Lung (tissue), 12 donors: ENCODE data around the gene CDH4. TPM values are rescaled to one million over a fixed set of nuclear protein-coding genes. Genes with fewer than 3 reads are reported as not detected.

Experiments
- ATAC-seq: fragments of 200-7000 bp; cut with Tn5 transposase; one replicate; pipeline ENCODE4 v1.9.1; 2020; ENCODE audit warnings: moderate number of reproducible peaks; ENCODE audit not compliant: insufficient read depth, low FRiP score
- DNase-seq, 3 donors: peaks; one replicate each; pipeline ENCODE4 v3.0.0-alpha.2; 2013 to 2017
- H3K27ac ChIP-seq, 2 donors: one replicate each; pipeline ENCODE4 v1.5.1; 2013; ENCODE audit warnings: mild to moderate bottlenecking in 2 of 2, moderate library complexity in 2 of 2, control low read depth in 1 of 2, inconsistent platforms in 1 of 2, low read depth in 1 of 2, low read length in 1 of 2
- H3K27me3 ChIP-seq, 3 donors: one replicate each; pipeline ENCODE4 v1.5.1; 2013; ENCODE audit warnings: low read length in 2 of 3; ENCODE audit not compliant: control insufficient read depth in 3 of 3, insufficient read depth in 3 of 3
- H3K36me3 ChIP-seq, 4 donors: one replicate each; pipeline ENCODE4 v1.5.1; 2013; ENCODE audit warnings: low read length in 4 of 4, mild to moderate bottlenecking in 1 of 4, moderate library complexity in 1 of 4; ENCODE audit not compliant: control insufficient read depth in 4 of 4, insufficient read depth in 4 of 4
- H3K4me1 ChIP-seq, 5 donors: one replicate each; pipeline ENCODE4 v1.5.1; 2013; ENCODE audit warnings: low read length in 5 of 5, mild to moderate bottlenecking in 2 of 5, moderate library complexity in 1 of 5; ENCODE audit not compliant: control insufficient read depth in 5 of 5, insufficient read depth in 5 of 5
- H3K4me3 ChIP-seq: one replicate; pipeline ENCODE4 v1.5.1; 2013; ENCODE audit warnings: mild to moderate bottlenecking, control low read depth, moderate library complexity
- H3K9ac ChIP-seq, 2 donors: one replicate each; pipeline ENCODE4 v1.5.1; 2013; ENCODE audit warnings: low read length in 2 of 2, control low read depth in 1 of 2; ENCODE audit not compliant: insufficient read depth in 1 of 2
- H3K9me3 ChIP-seq, 4 donors: one replicate each; pipeline ENCODE4 v1.5.1; 2013; ENCODE audit warnings: low read length in 3 of 4, mild to moderate bottlenecking in 1 of 4, moderate library complexity in 1 of 4; ENCODE audit not compliant: control insufficient read depth in 4 of 4, insufficient read depth in 3 of 4
- WGBS, 2 donors: extraction: QIAGEN DNeasy Blood & Tissue Kit; methylation state at CpG; one replicate each; pipeline ENCODE4 v1.1.7; 2013; 5-methylcytosine and 5-hydroxymethylcytosine counted together
- polyA plus RNA-seq, 2 donors: library from polyadenylated mRNA; stranded (reverse); fragments of 200-250 nt; gene quantifications; one replicate each; pipeline ENCODE4 v1.2.1, GENCODE V29; 2013
- total RNA-seq, 2 donors: library from RNA; depleted of rRNA in 1 of 2; stranded (reverse); fragments of >200 nt in 1 of 2; gene quantifications; one replicate each; pipeline ENCODE4 v1.2.1, GENCODE V29; 2014 to 2021
- TF ChIP-seq, protein P1 (sequence below): IDR thresholded peaks from 2 replicates; pipeline ENCODE4 v1.5.1; 2012; ENCODE audit warnings: mild to moderate bottlenecking; ENCODE audit errors: control extremely low read depth, extremely low read depth
- donor health status: control.
- donor health status: control.
- donor health status: Bipolar disorder and iron deficiency.
- donor health status: healthy.
- donor health status: DM: yes; HTN: yes; CAD: no.

The CDH4 gene
- total and polyA plus RNA-seq, 4 donors, result 0.10 to 2.1 (median 0.34) TPM

DNA sequence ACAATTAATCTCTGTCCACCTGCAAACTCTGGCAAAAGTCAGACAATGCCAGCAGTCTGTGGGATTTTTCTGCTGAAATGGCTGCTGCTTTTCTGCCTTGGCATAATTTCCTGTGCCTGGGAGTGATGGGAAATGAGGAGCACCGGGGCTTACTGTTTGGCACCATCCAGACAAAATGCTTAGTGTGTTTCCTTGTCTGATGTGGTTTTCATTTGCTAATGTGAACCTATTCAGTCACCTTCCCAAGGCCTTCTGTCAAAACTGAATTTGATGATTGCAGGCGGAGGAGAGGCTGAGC, 56.4 kb downstream of the CDH4 start:
- Histone ChIP-seq H3K4me3 (no peak overlapping the region), H3K27ac (no peak overlapping the region), H3K9ac (no peak overlapping the region), H3K4me1 (no peaks in the 10 kb centered on the region), H3K9me3 (peaks cover 0 to 6% (median 0%) of the 10 kb centered on the region in 4 donors), H3K27me3 (peaks cover 0 to 5% (median 2%) of the 10 kb centered on the region in 3 donors), H3K36me3 (peaks cover 0 to 2% (median 0%) of the 10 kb centered on the region in 4 donors)
- WGBS, 2 donors, result 42 to 60% methylated on average over 2 of the region's 2 CpGs
- TF ChIP-seq, protein P1, sequence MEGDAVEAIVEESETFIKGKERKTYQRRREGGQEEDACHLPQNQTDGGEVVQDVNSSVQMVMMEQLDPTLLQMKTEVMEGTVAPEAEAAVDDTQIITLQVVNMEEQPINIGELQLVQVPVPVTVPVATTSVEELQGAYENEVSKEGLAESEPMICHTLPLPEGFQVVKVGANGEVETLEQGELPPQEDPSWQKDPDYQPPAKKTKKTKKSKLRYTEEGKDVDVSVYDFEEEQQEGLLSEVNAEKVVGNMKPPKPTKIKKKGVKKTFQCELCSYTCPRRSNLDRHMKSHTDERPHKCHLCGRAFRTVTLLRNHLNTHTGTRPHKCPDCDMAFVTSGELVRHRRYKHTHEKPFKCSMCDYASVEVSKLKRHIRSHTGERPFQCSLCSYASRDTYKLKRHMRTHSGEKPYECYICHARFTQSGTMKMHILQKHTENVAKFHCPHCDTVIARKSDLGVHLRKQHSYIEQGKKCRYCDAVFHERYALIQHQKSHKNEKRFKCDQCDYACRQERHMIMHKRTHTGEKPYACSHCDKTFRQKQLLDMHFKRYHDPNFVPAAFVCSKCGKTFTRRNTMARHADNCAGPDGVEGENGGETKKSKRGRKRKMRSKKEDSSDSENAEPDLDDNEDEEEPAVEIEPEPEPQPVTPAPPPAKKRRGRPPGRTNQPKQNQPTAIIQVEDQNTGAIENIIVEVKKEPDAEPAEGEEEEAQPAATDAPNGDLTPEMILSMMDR, result no peak
- ATAC-seq (no peak), DNase-seq (no peak)

DNA sequence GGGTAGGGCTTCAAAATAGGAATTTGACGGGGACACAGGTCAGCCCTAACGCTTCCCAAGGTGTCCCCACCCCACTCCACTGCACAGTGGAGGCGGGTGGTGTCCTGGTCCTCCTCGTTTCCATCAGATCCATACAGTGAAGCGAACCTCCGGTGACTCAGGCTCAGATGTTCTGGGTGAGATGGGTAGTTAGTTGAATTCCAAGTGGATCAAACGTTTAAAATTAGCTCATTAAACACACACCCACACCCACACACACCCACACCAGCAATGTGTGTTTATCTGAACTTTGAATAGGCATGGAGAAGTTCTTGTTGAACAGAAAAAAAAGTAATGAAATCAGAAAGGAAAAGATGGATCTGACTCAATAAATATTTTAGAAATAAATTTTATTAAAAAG, 58.9 kb downstream of the CDH4 start:
- H3K9ac ChIP-seq, result no peak overlapping the region
- H3K27ac ChIP-seq, result no peak overlapping the region
- peaks cover 0 to 3% (median 0%) of the 10 kb centered on the region in 4 donors for H3K9me3 ChIP-seq
- 68 to 83% methylated on average over 7 of the region's 7 CpGs for WGBS, 2 donors
- TF ChIP-seq, protein P1, result no peak
- H3K27me3 ChIP-seq, result peaks cover 0 to 8% (median 2%) of the 10 kb centered on the region in 3 donors
- H3K36me3 ChIP-seq, result no peaks in the 10 kb centered on the region
- DNase-seq (no peak), ATAC-seq (no peak)
- H3K4me1 ChIP-seq, result no peaks in the 10 kb centered on the region
- no peak overlapping the region for H3K4me3 ChIP-seq

DNA sequence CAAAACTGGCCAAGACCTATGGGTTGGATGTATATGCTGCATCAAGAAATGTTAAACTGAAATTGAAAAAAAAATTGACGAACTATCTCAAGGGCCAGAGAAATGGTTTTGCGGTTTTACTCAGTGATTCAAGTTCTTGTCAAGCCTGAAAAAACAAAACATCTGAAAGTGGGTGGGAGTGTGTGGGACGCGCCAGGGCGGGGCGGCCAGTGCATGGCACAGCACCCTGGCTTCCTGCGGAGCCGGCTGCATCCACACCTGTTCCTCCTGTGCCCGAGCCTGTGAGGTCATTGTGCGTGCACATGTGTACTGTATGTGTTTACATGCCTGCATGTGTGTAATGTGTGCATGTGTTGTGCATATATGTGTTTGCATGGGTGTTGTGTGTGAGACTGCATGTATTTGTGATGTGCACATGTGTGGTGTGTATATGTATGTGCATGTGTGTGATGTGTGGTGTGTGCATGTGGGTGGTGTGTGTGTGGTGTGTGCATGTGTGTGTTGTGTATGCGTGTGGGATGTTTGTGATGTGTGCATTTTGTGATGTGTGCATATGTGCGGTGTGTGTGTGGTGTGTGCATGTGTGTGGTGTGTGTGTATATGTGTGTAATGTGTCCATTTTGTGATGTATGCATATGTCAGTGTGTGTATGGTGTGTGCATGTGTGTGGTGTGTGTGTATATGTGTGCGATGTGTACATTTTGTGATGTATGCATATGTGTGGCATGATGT, 59.8 kb downstream of the CDH4 start:
- 89 to 90% methylated on average over 13 of the region's 13 CpGs for whole genome bisulfite sequencing, 2 donors
- H3K9me3 ChIP-seq, result peaks cover 0 to 3% (median 0%) of the 10 kb centered on the region in 4 donors
- peaks cover 0 to 8% (median 2%) of the 10 kb centered on the region in 3 donors for H3K27me3 ChIP-seq

More for the DNA sequence above, 59.8 kb downstream of the CDH4 start:
- Histone ChIP-seq H3K4me1 (no peaks in the 10 kb centered on the region), H3K27ac (no peak overlapping the region), H3K36me3 (no peaks in the 10 kb centered on the region), H3K9ac (no peak overlapping the region), H3K4me3 (no peak overlapping the region)
- TF ChIP-seq, protein P1, result no peak
- no peak for DNase-seq
- ATAC-seq, result no peak
